A549 treated with Hydrocortisone at 1 μM for 4 hours (cell line): ENCODE data around the gene INHBB. TPM values are rescaled to one million over a fixed set of nuclear protein-coding genes. Genes with fewer than 3 reads are reported as not detected.

Experiments
- total RNA-seq: library from RNA; stranded (reverse); fragments of 200-300 nt; extraction: Qiagen RNA extraction; gene quantifications from 5 replicates; pipeline ENCODE4 v1.2.3, GENCODE V29; 2022

INHBB gene
- 23.3 to 28.9 TPM (median 25.9 TPM) in 5 replicates for total RNA-seq

GRCh38 chr2:120346026-120346666 is at the start of gene INHBB:
INHBB (plus strand) TSS chr2:120346136; CDS start chr2:120346189, 53 bp downstream.

Other genes with a start within 250 kb of the INHBB start
- 45.0 to 48.4 TPM (median 47.0 TPM) in 5 replicates for gene TMEM185B, start 122.7 kb upstream of the INHBB start, total RNA-seq
- gene RALB, start 93.3 kb upstream of the INHBB start, total RNA-seq, result 57.1 to 81.1 TPM (median 63.1 TPM) in 5 replicates